HG03520 (cell line): ENCODE data around the gene HOXA3.

Experiments used
- ATAC-seq: cut with Tn5 transposase; IDR thresholded peaks from one replicate; pipeline ENCODE4 v1.9.1; 2021; ENCODE audit warnings: mild to moderate bottlenecking, moderate library complexity; ENCODE audit not compliant: unreplicated experiment

HOXA3 gene

GRCh38 chr7:27116962-27117886, 35.2 kb downstream of the HOXA3 start:
- no peak for ATAC-seq

GRCh38 chr7:27116031-27116961, 36.1 kb downstream of the HOXA3 start:
- ATAC-seq: no peak

GRCh38 chr7:27115221-27116026, 37.0 kb downstream of the HOXA3 start:
- no peak for ATAC-seq

GRCh38 chr7:27114881-27115220, 37.5 kb downstream of the HOXA3 start:
- no peak for ATAC-seq

GRCh38 chr7:27113991-27114769, 38.2 kb downstream of the HOXA3 start:
- no peak for ATAC-seq

GRCh38 chr7:27112955-27113949, 39.1 kb downstream of the HOXA3 start:
- no peak for ATAC-seq

GRCh38 chr7:27112361-27112760, 40.0 kb downstream of the HOXA3 start:
- no peak for ATAC-seq

- no peak for ATAC-seq
These were observed 40.6 kb downstream of the HOXA3 start for GRCh38 chr7:27111751-27112277.

GRCh38 chr7:27111042-27111750, 41.2 kb downstream of the HOXA3 start:
- ATAC-seq: no peak

- no peak for ATAC-seq
These were observed 42.0 kb downstream of the HOXA3 start for GRCh38 chr7:27110186-27111031.

- no peak for ATAC-seq
These were observed 42.8 kb downstream of the HOXA3 start for GRCh38 chr7:27109466-27110185.

GRCh38 chr7:27108390-27109127, 43.8 kb downstream of the HOXA3 start:
- no peak for ATAC-seq

- ATAC-seq: no peak
These were observed 44.7 kb downstream of the HOXA3 start for GRCh38 chr7:27107391-27108381.

- ATAC-seq: no peak
These were observed 45.5 kb downstream of the HOXA3 start for GRCh38 chr7:27106901-27107240.
